Mesenchymal stem cell (in vitro differentiated cells and primary cell): ENCODE results near the gene STON1.
A peak's percentile ranks its signal among the peaks of the same experiment; 100 is the strongest.

Experiments used
- DNase-seq: peaks from one replicate; pipeline ENCODE4 v3.0.0-alpha.2; 2013
- H2AFZ ChIP-seq: one replicate; pipeline ENCODE4 v1.6.1; 2013; ENCODE audit warnings: low read depth, mild to moderate bottlenecking, control low read depth, inconsistent platforms, low read length, moderate library complexity
- H2AK5ac ChIP-seq: 2 replicates; pipeline ENCODE4 v1.6.1; 2013; ENCODE audit warnings: low read length, moderate library complexity, mild to moderate bottlenecking, inconsistent platforms; ENCODE audit not compliant: severe bottlenecking
- H2BK120ac ChIP-seq: one replicate; pipeline ENCODE4 v1.6.1; 2013; ENCODE audit warnings: low read depth, mild to moderate bottlenecking, inconsistent platforms, low read length, moderate library complexity
- H2BK12ac ChIP-seq, 2 experiments: one replicate each; pipeline ENCODE4 v1.6.1; 2013; ENCODE audit warnings: inconsistent platforms in 2 of 2, low read length in 2 of 2, mild to moderate bottlenecking in 2 of 2, moderate library complexity in 2 of 2, control low read depth in 1 of 2
- H2BK15ac ChIP-seq: one replicate; pipeline ENCODE4 v1.6.1; 2013; ENCODE audit warnings: mild to moderate bottlenecking, low read depth, inconsistent platforms; ENCODE audit not compliant: poor library complexity, severe bottlenecking
- H2BK5ac ChIP-seq: 2 replicates; pipeline ENCODE4 v1.6.1; 2013; ENCODE audit warnings: low read depth, mild to moderate bottlenecking, low read length, control low read depth, inconsistent platforms; ENCODE audit not compliant: poor library complexity, severe bottlenecking
- H3K14ac ChIP-seq, 2 experiments: one replicate each; pipeline ENCODE4 v1.6.1; 2013; ENCODE audit warnings: inconsistent platforms in 2 of 2, low read length in 2 of 2, control low read depth in 1 of 2, mild to moderate bottlenecking in 1 of 2, moderate library complexity in 1 of 2
- H3K18ac ChIP-seq, 2 experiments: one replicate each; pipeline ENCODE4 v1.6.1; 2013; ENCODE audit warnings: inconsistent platforms in 2 of 2, low read length in 2 of 2, control low read depth in 1 of 2, low read depth in 1 of 2, mild to moderate bottlenecking in 1 of 2
- H3K23ac ChIP-seq, 2 experiments: one replicate each; pipeline ENCODE4 v1.6.1; 2013; ENCODE audit warnings: inconsistent platforms in 2 of 2, low read length in 2 of 2, mild to moderate bottlenecking in 2 of 2, moderate library complexity in 2 of 2, control low read depth in 1 of 2
- H3K27ac ChIP-seq: 2 replicates; pipeline ENCODE4 v1.5.1; 2013; ENCODE audit warnings: mild to moderate bottlenecking, moderate library complexity, low read length, control low read depth, inconsistent platforms; ENCODE audit not compliant: poor library complexity, severe bottlenecking
- H3K27me3 ChIP-seq, 2 experiments: 2 replicates each; pipeline versions ENCODE4 v1.6.1 to v1.7.0; 2013; ENCODE audit warnings: low read length in 2 of 2, mild to moderate bottlenecking in 2 of 2, moderate library complexity in 2 of 2, control low read depth in 1 of 2, inconsistent platforms in 1 of 2; ENCODE audit not compliant: control insufficient read depth in 1 of 2, insufficient read depth in 1 of 2
- H3K36me3 ChIP-seq, 2 experiments: 2 replicates each; pipeline versions ENCODE4 v1.6.1 to v1.7.0; 2013; ENCODE audit warnings: low read length in 2 of 2, control low read depth in 1 of 2, inconsistent platforms in 1 of 2, low read depth in 1 of 2, mild to moderate bottlenecking in 1 of 2; ENCODE audit not compliant: insufficient read depth in 2 of 2, control insufficient read depth in 1 of 2
- H3K4ac ChIP-seq, 2 experiments: one replicate each; pipeline ENCODE4 v1.6.1; 2013; ENCODE audit warnings: inconsistent platforms in 2 of 2, low read length in 2 of 2, mild to moderate bottlenecking in 2 of 2, moderate library complexity in 2 of 2, control low read depth in 1 of 2, low read depth in 1 of 2
- H3K4me1 ChIP-seq: 2 replicates; pipeline ENCODE4 v1.6.1; 2013; ENCODE audit warnings: low read depth, low read length, control low read depth; ENCODE audit not compliant: control insufficient read depth, insufficient read depth
- H3K4me2 ChIP-seq: 2 replicates; pipeline ENCODE4 v1.6.1; 2013; ENCODE audit warnings: low read length, mild to moderate bottlenecking, inconsistent platforms; ENCODE audit not compliant: poor library complexity, severe bottlenecking
- H3K4me3 ChIP-seq, 2 experiments: 2 replicates each; pipeline versions ENCODE4 v1.5.1 to v1.7.0; 2013; ENCODE audit warnings: low read length in 2 of 2, mild to moderate bottlenecking in 2 of 2, control low read depth in 1 of 2, low read depth in 1 of 2; ENCODE audit not compliant: insufficient read depth in 1 of 2
- H3K79me1 ChIP-seq: replicated peaks from 2 replicates; pipeline ENCODE4 v1.6.1; 2013; ENCODE audit warnings: mild to moderate bottlenecking, control low read depth, low read length, inconsistent platforms; ENCODE audit not compliant: poor library complexity, severe bottlenecking
- H3K9ac ChIP-seq: 2 replicates; pipeline ENCODE4 v1.7.0; 2013; ENCODE audit warnings: mild to moderate bottlenecking, low read length, moderate library complexity
- H3K9me3 ChIP-seq: 2 replicates; pipeline ENCODE4 v1.7.0; 2013; ENCODE audit warnings: mild to moderate bottlenecking, low read length; ENCODE audit not compliant: control insufficient read depth
- H4K8ac ChIP-seq: one replicate; pipeline ENCODE4 v1.6.1; 2013; ENCODE audit warnings: inconsistent platforms, mild to moderate bottlenecking, low read length, moderate library complexity
- H4K91ac ChIP-seq: one replicate; pipeline ENCODE4 v1.6.1; 2013; ENCODE audit warnings: mild to moderate bottlenecking, low read length, inconsistent platforms
- WGBS: methylation state at CpG from one replicate; pipeline ENCODE4 v1.1.7; 2013; ENCODE audit warnings: mixed read lengths; 5-methylcytosine and 5-hydroxymethylcytosine counted together

The STON1 gene

GRCh38 chr2:48587560-48587959, 57.6 kb downstream of the STON1 start:
- Histone ChIP-seq H3K79me1 (no peaks in the 10 kb centered on the region), H3K23ac (no peak overlapping the region), H3K4me1 (no peaks in the 10 kb centered on the region), H3K9ac (no peak overlapping the region), H4K91ac (no peak overlapping the region), H2BK5ac (no peak overlapping the region), H3K9me3 (no peaks in the 10 kb centered on the region), H3K27ac (no peak overlapping the region), H2BK12ac (no peak overlapping the region), H3K4me3 (no peak overlapping the region), H3K4me2 (no peak overlapping the region), H4K8ac (no peak overlapping the region), H2AK5ac (no peak overlapping the region), H3K36me3 (no peaks in the 10 kb centered on the region), H3K4ac (no peak overlapping the region), H3K18ac (no peak overlapping the region), H2BK15ac (no peak overlapping the region), H3K14ac (no peak overlapping the region), H3K27me3 (no peaks in the 10 kb centered on the region), H2BK120ac (no peak overlapping the region), H2AFZ (no peak overlapping the region)
- WGBS, result 86% methylated on average over 5 of the region's 5 CpGs
- DNase-seq, result no peak

- WGBS, result 95% methylated on average over 2 of the region's 3 CpGs
Observed at GRCh38 chr2:48587961-48588360, 58.0 kb downstream of the STON1 start.

GRCh38 chr2:48588745-48589144, 58.8 kb downstream of the STON1 start:
- Histone ChIP-seq H3K4ac (no peak overlapping the region), H3K14ac (no peak overlapping the region), H2BK15ac (no peak overlapping the region), H3K79me1 (no peaks in the 10 kb centered on the region), H2AFZ (no peak overlapping the region), H3K27ac (no peak overlapping the region), H2AK5ac (no peak overlapping the region), H3K4me1 (no peaks in the 10 kb centered on the region), H3K4me2 (no peak overlapping the region), H3K9me3 (no peaks in the 10 kb centered on the region), H2BK5ac (no peak overlapping the region), H3K27me3 (no peaks in the 10 kb centered on the region), H2BK12ac (no peak overlapping the region), H4K91ac (no peak overlapping the region), H3K9ac (peak overlapping the region; percentile 37), H3K23ac (no peak overlapping the region), H2BK120ac (no peak overlapping the region), H3K36me3 (peaks cover 0 to under 1% of the 10 kb centered on the region in 2 experiments), H3K4me3 (no peak overlapping the region), H4K8ac (no peak overlapping the region), H3K18ac (no peak overlapping the region)
- no CpG with 5 or more reads among the region's 1 CpG for WGBS
- no peak for DNase-seq

More at GRCh38 chr2:48587961-48588360, 58.0 kb downstream of the STON1 start:
- Histone ChIP-seq H3K27me3 (no peaks in the 10 kb centered on the region), H2AK5ac (no peak overlapping the region), H3K27ac (no peak overlapping the region), H3K36me3 (no peaks in the 10 kb centered on the region), H3K14ac (no peak overlapping the region), H3K23ac (no peak overlapping the region), H2AFZ (no peak overlapping the region), H3K79me1 (no peaks in the 10 kb centered on the region), H3K9me3 (no peaks in the 10 kb centered on the region), H2BK5ac (no peak overlapping the region), H4K8ac (no peak overlapping the region), H2BK12ac (no peak overlapping the region), H3K18ac (no peak overlapping the region), H3K4me3 (no peak overlapping the region), H4K91ac (no peak overlapping the region), H2BK15ac (no peak overlapping the region), H3K4ac (no peak overlapping the region), H3K4me2 (no peak overlapping the region), H3K4me1 (no peaks in the 10 kb centered on the region), H3K9ac (no peak overlapping the region), H2BK120ac (no peak overlapping the region)
- DNase-seq, result no peak

- H4K91ac ChIP-seq, result no peak overlapping the region
- no peak overlapping the region for H2BK120ac ChIP-seq
- H3K9ac ChIP-seq, result peak overlapping the region; percentile 37
- no peak overlapping the region for H3K27ac ChIP-seq
- H3K79me1 ChIP-seq, result no peaks in the 10 kb centered on the region
- H3K18ac ChIP-seq, result no peak overlapping the region
- H2BK12ac ChIP-seq, result no peak overlapping the region
- H4K8ac ChIP-seq, result no peak overlapping the region
- no peaks in the 10 kb centered on the region for H3K9me3 ChIP-seq
- WGBS, result no CpG with 5 or more reads among the region's 5 CpGs
- H3K4me1 ChIP-seq, result no peaks in the 10 kb centered on the region
- DNase-seq, result peak; percentile 54
- no peaks in the 10 kb centered on the region for H3K27me3 ChIP-seq
- H2AK5ac ChIP-seq, result no peak overlapping the region
- H3K14ac ChIP-seq, result no peak overlapping the region
- H3K4ac ChIP-seq, result no peak overlapping the region
- no peak overlapping the region for H3K4me2 ChIP-seq
- H2BK5ac ChIP-seq, result no peak overlapping the region
- no peak overlapping the region for H3K23ac ChIP-seq
- no peak overlapping the region for H2AFZ ChIP-seq
- peaks cover 0 to 2% of the 10 kb centered on the region in 2 experiments for H3K36me3 ChIP-seq
- H2BK15ac ChIP-seq, result no peak overlapping the region
- no peak overlapping the region for H3K4me3 ChIP-seq
Observed at GRCh38 chr2:48589170-48589767, 59.3 kb downstream of the STON1 start.
